Upper lobe of right lung (tissue), 1 donor: ENCODE data around the gene GRIK2. TPM values are rescaled to one million over a fixed set of nuclear protein-coding genes. Genes with fewer than 3 reads are reported as not detected.

Experiments used
- ATAC-seq: fragments of 200-7000 bp; cut with Tn5 transposase; one replicate; pipeline ENCODE4 v1.9.1; 2020; ENCODE audit warnings: mild to moderate bottlenecking, moderate library complexity
- DNase-seq: peaks from one replicate; pipeline ENCODE4 v3.0.0-alpha.2; 2020
- H3K27ac ChIP-seq: fragments of 200-600 bp; one replicate; pipeline ENCODE4 v1.8.0; 2022
- H3K27me3 ChIP-seq: fragments of 200-600 bp; one replicate; pipeline ENCODE4 v1.8.0; 2022; ENCODE audit warnings: mild to moderate bottlenecking
- H3K36me3 ChIP-seq: fragments of 200-600 bp; one replicate; pipeline ENCODE4 v1.8.0; 2022
- H3K4me1 ChIP-seq: fragments of 200-600 bp; one replicate; pipeline ENCODE4 v1.8.0; 2022
- H3K4me3 ChIP-seq: fragments of 200-600 bp; one replicate; pipeline ENCODE4 v1.8.0; 2022; ENCODE audit warnings: mild to moderate bottlenecking
- H3K9me3 ChIP-seq: fragments of 200-600 bp; one replicate; pipeline ENCODE4 v1.8.0; 2022
- intact Hi-C: fragments of 100-400 bp; cut with DNase I; formaldehyde crosslinking; loops from one replicate; pipeline ENCODE4 v1.11.0; 2022
- total RNA-seq: library from RNA; stranded (reverse); fragmentation: NEBNext Ultra II Directional; extraction: Animal tissue kit (Norgen Biotek cat#: 25700); gene quantifications from one replicate; pipeline ENCODE4 v1.2.1, GENCODE V29; 2021
- TF ChIP-seq, protein P1 (sequence below): fragments of 200-600 bp; IDR thresholded peaks from one replicate; pipeline ENCODE4 v1.8.0; 2022; ENCODE audit warnings: antibody characterized with exemption
- donor health status: DM: no; HTN: yes; CAD: no; lungs with severe emphysema.

GRIK2 gene
- total RNA-seq, 1 donor from 2014 or later, result 0.38 TPM

DNA sequence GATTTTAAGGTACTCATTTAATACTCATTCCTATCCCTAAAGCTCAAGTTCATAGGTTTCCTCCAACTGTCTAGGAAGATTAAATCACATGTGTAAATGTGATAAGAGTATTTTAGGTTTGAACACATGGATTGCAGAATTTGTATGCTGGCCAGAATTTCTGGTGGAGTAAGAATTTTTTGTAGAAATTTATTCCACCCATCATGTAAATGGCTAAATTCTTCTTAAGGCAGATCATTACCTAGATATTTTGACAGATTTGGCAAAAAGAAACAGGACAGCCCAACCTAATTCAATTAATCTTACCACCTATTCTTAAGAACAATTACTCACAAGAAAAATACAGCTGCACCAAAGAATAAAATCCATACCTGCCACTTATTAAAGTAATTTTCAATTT lies 261.6 kb downstream of the GRIK2 start:
- Histone ChIP-seq H3K27ac (no peak overlapping the region), H3K4me1 (no peaks in the 10 kb centered on the region), H3K9me3 (no peaks in the 10 kb centered on the region), H3K4me3 (no peak overlapping the region), H3K27me3 (no peaks in the 10 kb centered on the region), H3K36me3 (no peaks in the 10 kb centered on the region)
- no peak for ATAC-seq
- TF ChIP-seq, protein P1, sequence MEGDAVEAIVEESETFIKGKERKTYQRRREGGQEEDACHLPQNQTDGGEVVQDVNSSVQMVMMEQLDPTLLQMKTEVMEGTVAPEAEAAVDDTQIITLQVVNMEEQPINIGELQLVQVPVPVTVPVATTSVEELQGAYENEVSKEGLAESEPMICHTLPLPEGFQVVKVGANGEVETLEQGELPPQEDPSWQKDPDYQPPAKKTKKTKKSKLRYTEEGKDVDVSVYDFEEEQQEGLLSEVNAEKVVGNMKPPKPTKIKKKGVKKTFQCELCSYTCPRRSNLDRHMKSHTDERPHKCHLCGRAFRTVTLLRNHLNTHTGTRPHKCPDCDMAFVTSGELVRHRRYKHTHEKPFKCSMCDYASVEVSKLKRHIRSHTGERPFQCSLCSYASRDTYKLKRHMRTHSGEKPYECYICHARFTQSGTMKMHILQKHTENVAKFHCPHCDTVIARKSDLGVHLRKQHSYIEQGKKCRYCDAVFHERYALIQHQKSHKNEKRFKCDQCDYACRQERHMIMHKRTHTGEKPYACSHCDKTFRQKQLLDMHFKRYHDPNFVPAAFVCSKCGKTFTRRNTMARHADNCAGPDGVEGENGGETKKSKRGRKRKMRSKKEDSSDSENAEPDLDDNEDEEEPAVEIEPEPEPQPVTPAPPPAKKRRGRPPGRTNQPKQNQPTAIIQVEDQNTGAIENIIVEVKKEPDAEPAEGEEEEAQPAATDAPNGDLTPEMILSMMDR, result no peak
- DNase-seq, result no peak
- intact Hi-C loops, result no loop called here

DNA sequence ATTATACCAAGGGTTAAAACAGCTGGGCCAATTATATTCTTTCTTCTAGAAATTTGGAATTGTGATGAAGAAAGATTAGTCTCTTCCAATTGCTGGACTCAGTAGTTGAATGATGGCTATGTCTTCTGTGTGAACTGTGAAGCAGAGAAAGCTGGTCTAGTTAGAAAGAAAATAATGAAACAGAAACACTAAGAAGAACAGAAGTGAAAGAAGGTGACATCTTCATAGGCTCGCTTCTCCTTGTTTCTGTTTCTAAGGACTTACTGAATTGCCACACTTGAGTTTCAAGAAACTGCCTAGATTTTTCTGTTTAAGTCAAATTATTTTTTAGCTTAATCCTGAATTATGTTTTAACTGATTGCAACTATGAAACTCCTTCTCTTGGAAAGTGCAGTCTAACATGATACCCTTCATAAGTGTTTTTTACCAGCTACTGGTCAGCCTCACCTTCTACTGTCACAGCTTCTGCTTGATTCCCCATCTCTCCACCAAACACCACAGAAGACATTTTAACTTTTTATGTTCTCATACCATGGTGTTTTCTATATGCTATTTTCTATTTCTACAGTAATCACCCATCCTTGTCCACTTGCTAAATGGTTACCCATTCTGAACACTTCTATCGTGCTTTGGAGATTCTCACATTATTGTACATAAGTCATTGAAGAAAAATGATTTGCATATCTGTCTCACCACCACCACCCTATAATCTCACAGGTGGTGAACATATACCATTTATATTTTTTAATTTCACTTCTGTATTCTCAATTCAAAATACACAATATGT lies 268.8 kb downstream of the GRIK2 start:
- no peaks in the 10 kb centered on the region for H3K4me1 ChIP-seq
- no peaks in the 10 kb centered on the region for H3K27me3 ChIP-seq
- no peak overlapping the region for H3K4me3 ChIP-seq
- DNase-seq (no peak), ATAC-seq (no peak)
- no peak overlapping the region for H3K27ac ChIP-seq
- no peaks in the 10 kb centered on the region for H3K36me3 ChIP-seq
- TF ChIP-seq, protein P1, result no peak
- H3K9me3 ChIP-seq, result no peaks in the 10 kb centered on the region
- intact Hi-C loops, result no loop called here

DNA sequence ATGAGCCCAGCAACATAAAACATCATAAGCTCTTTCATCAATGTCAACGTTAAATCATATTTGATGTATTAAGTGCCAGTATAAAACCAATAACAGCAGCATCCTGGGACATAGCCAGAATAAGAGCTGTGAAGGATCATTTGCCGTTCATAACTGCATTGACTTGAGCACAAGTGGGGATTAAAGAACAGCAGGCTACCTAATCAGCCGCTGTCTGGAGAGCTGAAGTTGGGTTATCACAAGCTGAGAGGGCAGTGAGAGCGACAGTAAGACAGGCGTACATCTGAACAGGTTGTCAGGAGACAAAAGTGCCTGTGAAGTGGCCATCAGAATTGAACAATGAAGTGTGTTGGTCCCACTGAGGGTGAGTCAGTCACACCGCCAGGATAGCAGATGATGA lies 269.6 kb downstream of the GRIK2 start:
- no peaks in the 10 kb centered on the region for H3K36me3 ChIP-seq
- TF ChIP-seq, protein P1, result no peak
- intact Hi-C loops, result no loop called here
- H3K4me3 ChIP-seq, result no peak overlapping the region
- DNase-seq, result no peak
- H3K9me3 ChIP-seq, result no peaks in the 10 kb centered on the region
- no peak for ATAC-seq
- H3K27me3 ChIP-seq, result no peaks in the 10 kb centered on the region
- H3K4me1 ChIP-seq, result no peaks in the 10 kb centered on the region
- no peak overlapping the region for H3K27ac ChIP-seq

DNA sequence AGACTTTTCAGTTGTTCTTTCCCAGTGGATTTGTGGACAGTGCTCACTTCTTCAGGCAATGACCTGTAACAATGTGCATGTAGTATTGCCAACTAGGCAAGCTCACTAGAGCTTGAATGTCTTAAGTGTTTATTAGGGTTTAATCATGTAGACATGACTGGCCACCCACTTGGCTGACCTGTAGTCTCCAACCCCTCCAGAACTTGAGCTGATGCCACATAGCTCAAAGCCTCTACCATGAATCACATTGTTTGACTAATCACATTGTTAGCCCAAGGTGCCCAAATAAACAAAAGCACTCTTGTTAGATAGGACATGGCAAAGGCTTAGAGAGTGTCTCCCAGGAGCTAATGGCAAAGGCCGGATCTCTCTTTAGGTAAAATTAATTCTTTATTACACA lies 272.7 kb downstream of the GRIK2 start:
- H3K27ac ChIP-seq, result no peak overlapping the region
- no peaks in the 10 kb centered on the region for H3K9me3 ChIP-seq
- ATAC-seq (no peak), DNase-seq (no peak)
- H3K4me3 ChIP-seq, result no peak overlapping the region
- no peaks in the 10 kb centered on the region for H3K4me1 ChIP-seq
- TF ChIP-seq, protein P1, result no peak
- intact Hi-C loops, result no loop called here
- no peaks in the 10 kb centered on the region for H3K36me3 ChIP-seq
- H3K27me3 ChIP-seq, result no peaks in the 10 kb centered on the region

DNA sequence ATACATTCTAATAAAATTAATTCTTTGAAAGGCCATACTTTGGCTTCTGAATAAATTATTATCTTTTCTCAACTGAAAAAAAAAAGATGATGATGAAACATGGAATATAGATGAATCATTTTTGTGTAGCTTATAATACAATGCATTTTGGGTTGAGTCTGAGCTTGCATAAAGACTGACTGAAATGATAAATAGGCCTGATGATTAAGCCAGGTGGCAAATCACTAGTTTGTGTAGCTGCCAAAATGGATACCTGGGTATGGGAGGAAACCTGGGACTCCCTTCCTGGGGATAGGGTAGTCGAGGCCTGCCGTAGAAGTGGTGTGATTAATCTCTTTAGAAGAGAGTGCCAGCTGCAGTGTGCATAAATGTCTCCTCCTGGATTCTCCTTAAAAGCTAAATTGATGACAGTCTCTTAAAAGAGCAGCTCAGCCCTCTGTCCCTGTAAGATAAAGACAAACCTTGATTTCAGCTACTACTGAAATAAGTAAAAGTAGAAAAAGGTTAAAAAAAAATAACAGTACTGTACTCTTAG lies 275.1 kb downstream of the GRIK2 start:
- no peak for DNase-seq
- no peak overlapping the region for H3K27ac ChIP-seq
- no peaks in the 10 kb centered on the region for H3K27me3 ChIP-seq
- H3K4me3 ChIP-seq, result no peak overlapping the region
- H3K9me3 ChIP-seq, result no peaks in the 10 kb centered on the region
- no peaks in the 10 kb centered on the region for H3K36me3 ChIP-seq
- no peak for ATAC-seq
- intact Hi-C loops, result no loop called here
- TF ChIP-seq, protein P1, result no peak
- H3K4me1 ChIP-seq, result no peaks in the 10 kb centered on the region
